DND-41 (cell line): ENCODE data around the gene CDH2.

Experiments used
- EZH2 ChIP-seq: IDR thresholded peaks from 3 replicates; pipeline ENCODE4 v1.6.1; 2012; ENCODE audit warnings: borderline replicate concordance, low read depth, mild to moderate bottlenecking, moderate library complexity, low read length, inconsistent platforms; ENCODE audit not compliant: severe bottlenecking
- TF ChIP-seq, protein P1 (sequence below): IDR thresholded peaks from 2 replicates; pipeline ENCODE4 v1.5.1; 2012; ENCODE audit warnings: borderline replicate concordance, low read length, moderate library complexity, mild to moderate bottlenecking; ENCODE audit not compliant: poor library complexity, severe bottlenecking; ENCODE audit errors: extremely low read depth

GRCh38 chr18:28176948-28177827 is at the start of gene CDH2:
- TF ChIP-seq, protein P1, sequence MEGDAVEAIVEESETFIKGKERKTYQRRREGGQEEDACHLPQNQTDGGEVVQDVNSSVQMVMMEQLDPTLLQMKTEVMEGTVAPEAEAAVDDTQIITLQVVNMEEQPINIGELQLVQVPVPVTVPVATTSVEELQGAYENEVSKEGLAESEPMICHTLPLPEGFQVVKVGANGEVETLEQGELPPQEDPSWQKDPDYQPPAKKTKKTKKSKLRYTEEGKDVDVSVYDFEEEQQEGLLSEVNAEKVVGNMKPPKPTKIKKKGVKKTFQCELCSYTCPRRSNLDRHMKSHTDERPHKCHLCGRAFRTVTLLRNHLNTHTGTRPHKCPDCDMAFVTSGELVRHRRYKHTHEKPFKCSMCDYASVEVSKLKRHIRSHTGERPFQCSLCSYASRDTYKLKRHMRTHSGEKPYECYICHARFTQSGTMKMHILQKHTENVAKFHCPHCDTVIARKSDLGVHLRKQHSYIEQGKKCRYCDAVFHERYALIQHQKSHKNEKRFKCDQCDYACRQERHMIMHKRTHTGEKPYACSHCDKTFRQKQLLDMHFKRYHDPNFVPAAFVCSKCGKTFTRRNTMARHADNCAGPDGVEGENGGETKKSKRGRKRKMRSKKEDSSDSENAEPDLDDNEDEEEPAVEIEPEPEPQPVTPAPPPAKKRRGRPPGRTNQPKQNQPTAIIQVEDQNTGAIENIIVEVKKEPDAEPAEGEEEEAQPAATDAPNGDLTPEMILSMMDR = peak; percentile 35
- TF ChIP-seq EZH2 = no peak
